HG02798 (cell line): ENCODE data around the gene LEMD2.

Experiments
- ATAC-seq: cut with Tn5 transposase; IDR thresholded peaks from one replicate; pipeline ENCODE4 v1.9.1; 2021; ENCODE audit warnings: mild to moderate bottlenecking; ENCODE audit not compliant: unreplicated experiment, poor library complexity

Gene LEMD2

DNA sequence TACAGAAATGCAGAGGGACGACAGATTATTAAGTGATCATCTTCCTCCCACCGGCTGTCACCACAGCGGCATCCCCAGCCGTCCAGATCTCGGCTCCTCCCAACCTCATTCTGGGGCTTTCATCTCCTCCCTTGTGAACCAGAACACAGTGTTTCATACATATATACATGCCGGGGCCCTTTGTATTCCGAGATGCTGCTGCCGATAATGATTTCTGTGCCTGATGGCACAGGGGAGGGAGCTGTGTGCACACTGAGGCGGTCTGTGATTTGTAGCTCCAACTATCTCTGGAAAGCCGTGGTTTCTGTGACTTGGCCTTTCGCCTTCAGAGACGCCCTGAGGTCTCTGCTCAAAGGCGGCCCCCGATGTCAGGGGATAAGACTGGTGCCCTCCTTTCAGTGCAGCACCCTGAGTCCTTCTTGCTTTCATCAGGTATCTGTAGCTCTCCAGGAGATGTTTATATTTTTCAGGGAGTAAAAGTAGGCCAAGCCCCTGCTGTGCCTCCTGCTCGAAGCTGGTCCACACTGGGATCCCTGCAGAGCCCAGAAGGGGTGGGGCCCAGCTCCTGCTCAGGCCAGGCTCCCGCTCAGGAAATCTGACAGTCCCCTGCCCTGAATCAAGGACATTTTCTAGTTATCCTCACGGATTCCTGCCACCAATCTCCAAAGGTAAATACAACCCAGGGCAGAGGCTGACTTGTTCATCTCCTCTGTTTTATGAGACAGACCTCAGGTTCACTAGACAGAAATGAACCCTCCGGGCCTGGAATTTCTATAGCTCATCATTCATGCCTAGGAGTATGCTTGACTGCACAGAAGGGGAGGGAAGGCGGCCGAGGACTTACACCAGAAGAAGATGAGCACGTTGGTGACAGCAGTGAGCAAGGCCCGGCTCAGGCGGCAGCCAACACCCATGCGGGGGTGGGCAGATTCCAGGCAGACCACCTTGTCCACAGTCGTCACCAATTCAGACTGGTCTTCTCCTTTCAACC lies 11.2 kb downstream of the LEMD2 start:
- no peak for ATAC-seq

DNA sequence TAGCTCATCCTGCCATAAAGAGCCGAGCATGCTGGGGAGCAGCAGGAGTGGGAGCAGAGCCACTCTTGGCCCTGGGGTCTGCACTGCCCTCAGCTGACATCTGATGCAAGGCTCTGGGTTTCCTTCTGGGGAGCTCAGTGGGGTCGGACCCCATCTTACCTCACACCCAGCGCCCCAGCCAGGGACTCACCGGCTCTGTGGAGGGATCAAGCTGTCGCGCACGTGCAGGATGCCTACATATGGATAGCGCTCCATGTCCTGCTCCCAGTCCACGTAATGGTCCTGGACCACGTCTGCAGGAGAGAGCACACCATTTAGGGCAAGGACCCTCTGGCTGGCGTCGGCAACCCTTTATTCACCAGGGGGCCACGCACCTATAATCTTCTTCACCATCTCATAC lies 12.2 kb downstream of the LEMD2 start:
- ATAC-seq, result no peak

DNA sequence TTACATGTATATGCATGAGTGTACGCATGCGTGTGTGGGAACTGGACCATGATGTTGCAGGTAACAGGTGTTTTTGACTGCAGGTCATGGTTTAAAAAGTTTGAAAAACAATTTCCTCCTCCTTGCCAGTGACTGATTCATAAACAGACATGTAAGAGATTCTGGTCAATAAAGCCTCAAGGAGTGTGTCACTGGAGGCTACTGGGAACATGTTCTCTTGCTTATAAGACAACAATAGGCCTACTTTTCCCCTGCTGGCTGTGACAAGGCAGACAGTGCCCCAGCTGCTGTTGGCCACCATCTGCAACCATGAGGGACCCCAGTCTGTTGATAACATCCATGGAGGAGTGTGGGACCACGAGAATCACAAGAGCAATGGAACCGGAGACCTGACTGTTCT lies 12.7 kb downstream of the LEMD2 start:
- ATAC-seq, result no peak

DNA sequence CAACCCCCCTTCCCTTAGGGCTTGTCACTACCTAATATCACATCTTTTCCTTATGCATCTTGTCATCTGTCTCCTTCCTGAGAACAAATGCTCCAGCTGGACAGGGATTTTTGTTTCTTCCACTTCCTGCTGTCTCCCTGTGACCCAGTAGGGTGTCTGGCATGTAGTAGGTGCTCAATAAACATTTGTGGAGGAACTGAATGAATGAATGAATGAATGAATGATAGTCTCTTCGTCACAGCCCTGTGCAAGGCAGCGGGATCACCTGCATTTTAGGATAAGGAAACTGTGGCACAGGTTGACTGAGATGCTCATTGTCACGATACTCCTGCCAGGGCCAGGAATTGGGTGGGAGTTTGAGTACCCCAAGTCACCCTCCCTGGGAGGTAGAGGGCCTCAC lies 14.2 kb downstream of the LEMD2 start:
- no peak for ATAC-seq

DNA sequence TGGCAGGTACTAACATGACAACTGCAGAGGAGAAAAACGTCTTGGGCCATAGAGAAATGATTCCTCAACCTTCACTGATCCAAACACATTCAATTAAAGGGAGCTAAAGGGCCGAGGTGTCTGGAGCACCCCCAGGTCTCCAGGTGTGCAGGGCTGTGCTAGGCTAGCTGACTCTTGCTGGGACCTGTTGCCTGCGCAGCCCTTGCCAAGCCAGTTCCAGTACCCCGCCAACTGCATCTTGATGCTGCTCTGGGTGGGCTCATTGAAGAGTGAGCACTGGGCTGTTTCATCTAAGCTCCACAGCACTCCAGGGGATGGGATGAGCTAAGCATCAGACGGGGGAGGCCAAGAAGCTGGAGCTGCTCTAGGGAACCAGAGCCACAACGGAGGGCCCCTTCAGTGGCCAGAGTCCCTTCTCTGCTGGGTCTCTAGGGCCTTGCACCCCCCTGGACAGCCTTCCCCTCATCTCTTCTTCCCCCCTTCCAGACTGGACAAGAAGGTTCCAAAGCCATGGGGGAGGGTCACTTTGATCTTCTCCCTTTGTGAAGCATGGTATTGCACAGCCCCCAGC lies 15.9 kb downstream of the LEMD2 start:
- ATAC-seq, result no peak

DNA sequence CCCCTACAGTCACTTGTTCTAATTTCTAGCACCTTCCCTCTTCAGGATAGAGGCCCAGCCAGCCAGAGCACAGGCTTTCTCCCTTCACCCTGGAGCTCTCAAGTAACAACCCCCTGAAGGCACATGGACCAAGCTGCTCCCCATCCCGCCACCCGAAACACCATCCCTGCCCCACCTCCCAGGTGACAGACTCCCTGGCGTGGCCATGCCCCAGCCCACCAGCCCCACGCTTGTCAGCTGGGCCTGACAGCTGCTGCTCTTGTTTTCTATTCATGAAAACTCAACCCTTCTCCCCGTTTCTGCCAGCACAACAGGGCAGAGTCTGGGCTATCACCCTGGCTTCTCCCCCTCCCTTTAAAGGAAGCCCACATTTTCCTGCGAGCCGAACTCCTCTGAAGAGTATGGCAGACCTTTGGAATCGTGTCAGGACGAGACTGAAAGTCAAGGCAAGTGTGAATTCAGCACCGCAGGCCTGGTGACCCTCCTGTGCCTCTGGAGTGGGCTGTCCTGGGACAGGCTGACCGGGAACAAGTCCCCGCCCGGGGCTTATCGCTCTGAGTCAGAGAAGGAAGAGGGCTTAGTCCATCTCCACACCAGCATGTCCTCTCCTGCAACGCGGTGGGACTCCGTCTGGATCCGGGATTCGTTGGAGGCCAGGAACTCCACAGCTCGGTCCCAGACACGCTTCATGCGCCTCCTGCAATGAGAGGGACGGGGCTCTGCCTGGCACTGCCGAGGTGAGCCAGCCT lies 16.7 kb downstream of the LEMD2 start:
- no peak for ATAC-seq

DNA sequence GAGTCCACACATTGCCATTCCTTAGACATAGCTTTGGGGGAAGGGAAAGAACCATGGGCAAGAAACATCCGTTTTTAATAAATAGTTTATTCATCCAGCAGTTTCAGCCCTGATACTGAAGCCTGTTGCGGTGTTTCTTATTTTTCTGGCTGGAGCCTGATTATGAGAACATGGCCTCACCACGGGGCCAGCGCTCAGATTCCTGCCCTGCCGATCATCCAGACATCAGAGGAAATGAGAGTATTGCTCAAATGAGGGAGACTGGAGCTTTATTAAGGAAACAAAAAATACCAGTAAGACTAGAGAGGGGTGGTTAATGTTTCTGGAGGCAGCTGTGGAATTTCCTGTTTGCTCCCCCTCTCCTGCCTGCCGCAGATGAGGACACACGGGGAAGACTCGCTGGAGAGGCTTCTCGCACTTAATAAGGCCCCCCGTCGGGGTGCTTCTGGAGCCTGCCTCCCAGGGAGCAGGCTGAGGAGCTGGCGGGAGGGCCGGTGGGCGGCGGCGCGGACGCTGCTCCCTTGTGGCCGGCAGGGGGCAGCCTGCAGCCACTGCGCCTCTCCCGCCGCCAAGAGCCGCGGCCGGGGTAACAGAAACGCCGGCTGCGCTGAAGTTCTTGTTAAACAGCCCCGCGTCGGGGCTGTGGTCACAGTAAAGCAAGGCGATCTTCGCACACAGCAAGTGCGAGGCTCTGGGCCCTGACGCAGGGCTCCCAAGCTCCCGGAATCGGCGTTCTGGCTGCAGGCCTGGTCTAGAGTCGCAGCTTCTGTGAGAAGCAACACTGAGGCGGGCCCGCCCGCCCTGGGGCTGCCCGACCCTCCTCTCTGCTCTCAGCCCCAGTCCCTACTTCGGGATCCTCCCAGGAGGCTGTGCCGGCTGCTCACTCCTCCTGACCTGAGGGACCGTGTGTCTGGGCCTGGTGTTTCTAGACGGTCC lies 17.5 kb downstream of the LEMD2 start:
- ATAC-seq, result no peak

DNA sequence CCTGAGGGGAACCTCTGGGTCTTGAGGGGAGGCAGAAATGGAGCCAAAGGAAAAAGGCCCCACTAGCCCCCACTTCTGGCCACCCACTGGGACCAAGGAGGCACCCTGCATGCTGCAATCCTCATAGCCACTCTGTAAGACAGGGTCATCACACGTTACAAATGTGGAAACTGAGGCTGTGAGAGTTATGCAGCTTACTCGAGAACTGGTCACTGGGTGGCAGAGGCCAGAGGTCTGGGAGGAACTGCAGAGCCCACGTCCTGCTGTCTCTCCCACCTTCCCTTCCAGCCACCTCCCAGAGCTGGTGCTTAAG lies 18.1 kb downstream of the LEMD2 start:
- ATAC-seq, result no peak

DNA sequence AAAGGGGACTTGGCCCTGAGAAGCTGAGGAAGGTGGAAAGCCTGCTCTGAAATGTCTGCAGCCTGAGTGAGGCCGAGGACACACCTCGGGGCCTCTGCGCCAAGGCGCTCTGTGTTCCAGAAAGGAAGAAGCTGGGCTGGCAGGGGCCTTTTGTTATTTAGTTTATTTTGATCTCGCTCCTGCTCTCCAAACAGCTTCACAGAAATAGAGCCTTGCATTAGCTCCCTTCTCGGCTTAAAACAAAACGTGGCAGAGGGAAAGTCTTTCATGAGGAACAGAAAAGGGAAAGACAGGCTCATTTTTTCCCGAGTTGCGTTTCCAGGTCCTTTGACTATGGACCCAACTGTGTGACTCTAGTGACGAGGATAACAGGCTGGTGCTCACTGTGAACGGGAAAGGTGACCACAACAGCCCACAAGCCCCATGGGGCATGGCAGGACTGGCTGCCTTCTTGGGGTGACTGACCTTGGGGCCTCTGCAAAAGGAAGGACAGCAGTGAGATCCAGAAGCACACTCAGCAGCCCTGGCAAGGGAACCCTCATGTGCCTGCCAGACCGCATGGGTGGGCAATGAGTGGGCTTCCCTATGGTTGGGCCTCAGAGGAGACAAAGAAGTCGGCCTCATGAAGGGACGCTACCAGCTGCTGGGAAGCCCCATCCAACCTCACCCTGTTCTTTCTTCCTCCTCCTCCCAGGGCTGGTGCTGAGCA lies 18.7 kb downstream of the LEMD2 start:
- ATAC-seq, result no peak

DNA sequence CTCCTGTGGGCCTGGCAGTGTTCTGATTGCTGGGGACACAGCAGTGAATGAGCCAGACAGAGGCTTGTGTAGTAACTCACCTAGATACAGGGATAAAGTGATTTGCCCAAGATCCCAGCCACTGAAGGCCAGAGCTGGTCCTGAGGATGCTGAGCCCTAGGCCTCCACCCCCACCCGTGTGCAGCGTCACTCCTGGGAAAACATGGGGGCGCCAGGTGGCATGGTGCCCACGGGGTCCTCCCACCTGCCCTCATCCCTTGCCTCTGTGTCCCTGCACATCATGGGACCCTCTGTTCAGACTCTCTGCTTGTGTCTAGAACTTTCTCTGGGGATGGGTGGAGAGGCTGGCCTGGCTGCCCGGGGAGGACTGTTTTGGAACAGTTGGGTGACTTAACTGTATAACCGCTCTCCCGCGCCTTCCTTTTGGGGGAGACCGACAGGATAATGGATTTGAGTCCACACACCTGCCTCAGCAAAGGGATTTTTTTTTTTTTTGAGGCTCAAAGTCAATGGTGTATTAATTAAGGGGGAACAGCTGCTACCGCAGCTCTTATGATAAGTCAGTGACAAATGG lies 19.6 kb downstream of the LEMD2 start:
- ATAC-seq, result no peak

DNA sequence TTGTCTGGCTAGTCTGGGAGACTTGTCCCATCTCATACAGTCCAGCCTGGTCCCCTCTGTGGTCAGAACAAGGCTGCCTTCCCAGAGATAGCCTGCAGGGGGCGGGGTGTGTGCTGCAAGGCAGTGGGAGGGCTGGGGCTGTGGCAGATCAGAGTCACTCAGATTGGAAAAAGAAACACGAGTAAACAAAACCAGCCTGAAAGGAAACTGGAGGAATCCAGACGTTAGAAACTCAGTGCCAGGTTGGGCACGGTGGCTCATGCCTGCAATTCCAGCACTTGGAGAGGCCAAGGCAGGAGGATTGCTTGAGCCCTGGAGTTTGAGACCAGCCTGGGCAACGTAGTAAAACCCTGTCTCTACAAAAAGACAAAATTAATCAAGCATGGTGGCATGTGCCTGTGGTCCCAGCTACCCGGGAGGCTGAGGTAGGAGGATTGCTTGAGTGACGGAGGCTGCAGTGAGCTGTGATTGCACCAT lies 20.2 kb downstream of the LEMD2 start:
- peak; percentile 54 for ATAC-seq

DNA sequence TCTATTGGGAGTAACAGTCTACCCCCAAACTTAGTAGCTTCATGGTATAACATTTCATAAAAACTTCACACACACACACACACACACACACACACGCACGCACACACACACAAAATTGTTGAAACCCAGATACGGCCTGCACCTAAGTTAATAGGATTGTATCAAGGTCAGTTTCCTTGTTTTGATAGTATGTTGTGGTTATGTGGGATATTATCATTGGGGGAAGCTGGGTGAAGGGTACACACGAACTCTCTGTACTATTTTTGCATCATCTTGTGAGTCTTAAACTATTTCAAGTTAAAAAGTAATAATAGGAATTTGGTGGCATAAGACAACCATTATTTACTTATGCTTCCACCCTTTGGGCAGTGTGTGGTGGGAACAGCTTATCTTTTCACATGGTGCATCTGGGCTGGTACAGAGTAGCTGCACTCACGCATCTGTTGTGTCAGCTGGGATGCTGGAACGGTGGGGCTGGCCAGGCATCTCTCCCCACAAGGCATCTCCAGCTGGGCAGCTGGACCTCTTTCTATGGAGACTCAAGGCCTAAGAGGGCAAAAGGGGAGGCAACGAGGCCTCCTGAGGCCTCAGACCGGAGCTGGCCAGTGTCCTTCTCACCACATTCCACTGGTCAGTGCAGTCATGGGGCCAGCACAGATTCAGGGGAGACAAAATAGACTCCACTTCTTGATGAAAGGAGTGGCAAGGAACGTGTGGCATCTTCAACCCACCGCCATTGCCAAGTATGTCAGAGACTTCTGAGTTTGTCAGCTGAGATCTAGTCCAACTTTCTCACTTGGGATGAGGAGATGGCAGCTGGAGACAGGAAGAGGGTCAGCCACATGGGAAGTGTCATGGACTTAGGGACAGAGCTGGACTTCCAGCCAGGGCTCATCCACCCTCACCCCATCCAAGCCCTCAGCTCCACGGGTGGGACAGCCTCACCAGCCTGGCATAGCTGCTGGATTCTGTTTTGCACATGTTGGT lies 21.7 kb downstream of the LEMD2 start:
- no peak for ATAC-seq

DNA sequence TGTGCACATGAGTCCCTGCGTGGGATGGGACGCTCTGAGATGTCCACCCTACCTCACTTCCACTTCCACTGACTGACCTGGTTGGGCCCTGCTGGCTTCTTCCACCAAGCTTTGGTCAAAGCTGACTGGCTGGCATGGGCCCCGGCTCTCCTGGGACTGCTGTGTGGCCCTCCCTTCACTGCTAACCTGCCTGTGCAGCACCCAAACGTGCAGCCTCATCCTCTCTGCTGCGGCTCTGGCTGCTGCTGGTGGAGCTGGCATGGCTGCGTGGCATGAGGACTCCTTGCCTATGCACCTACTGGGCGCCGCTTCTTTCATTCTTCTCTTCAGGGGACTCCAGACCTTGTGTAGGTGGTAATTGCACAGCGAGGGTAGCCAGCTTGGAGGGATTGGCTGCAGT lies 23.6 kb downstream of the LEMD2 start:
- no peak for ATAC-seq

DNA sequence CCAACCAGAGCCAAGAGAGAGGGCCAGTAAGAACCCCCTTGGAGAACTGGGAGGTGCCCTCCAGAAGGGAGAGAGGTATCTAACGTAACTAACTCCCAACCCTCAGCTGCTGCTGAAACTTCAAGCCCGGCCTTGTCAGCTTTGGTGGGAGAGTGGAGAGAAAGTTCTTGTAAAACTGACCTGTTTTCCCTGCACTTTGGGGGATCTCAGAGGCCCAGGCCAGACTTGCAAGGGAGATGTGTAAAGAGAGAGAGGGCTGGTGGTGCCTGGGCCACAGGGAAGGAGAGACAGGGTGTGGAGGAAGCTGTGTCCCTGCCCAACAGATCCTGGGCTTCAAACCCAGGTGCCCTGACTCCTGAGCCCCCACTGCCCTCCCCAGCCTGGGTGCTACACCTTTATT lies 24.9 kb downstream of the LEMD2 start:
- no peak for ATAC-seq

DNA sequence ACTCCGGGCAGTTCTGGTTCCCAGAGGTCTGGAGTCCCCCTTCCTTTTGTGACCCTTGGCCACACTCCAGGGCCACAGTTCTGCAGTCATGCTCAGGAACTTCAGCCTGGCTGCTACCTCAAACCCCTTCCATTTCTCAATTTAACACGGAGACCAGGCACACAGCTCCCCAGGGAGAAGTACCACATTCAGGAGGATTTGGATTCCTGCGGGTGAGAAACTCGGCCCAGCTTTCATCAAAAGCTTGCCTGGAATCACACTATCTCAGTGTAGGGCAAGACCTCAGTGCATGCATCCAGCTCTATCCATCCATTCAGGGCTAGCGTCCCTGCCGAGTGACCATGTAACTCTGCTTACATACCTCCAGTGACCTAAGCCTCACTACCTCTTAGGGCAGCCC lies 25.4 kb downstream of the LEMD2 start:
- no peak for ATAC-seq

DNA sequence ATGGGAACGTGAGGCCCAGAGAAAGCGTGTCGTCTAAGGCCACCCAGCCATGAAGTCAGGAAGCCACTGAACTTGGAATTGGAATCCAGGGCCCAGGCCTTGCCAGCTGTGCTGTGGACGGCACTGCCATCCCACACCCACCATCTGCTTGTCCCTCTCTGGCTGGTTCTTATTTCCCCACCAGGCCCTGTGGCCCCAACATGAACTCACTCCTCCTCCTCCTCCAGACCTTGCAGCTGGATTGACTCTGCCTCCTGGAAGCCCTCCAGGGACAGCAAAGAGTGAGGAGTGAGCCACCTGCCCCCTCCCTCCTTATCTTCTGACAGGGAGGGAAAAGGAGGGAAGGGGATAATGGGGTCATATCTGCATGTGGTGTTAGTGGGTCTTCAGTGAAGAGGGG lies 26.2 kb downstream of the LEMD2 start:
- no peak for ATAC-seq

DNA sequence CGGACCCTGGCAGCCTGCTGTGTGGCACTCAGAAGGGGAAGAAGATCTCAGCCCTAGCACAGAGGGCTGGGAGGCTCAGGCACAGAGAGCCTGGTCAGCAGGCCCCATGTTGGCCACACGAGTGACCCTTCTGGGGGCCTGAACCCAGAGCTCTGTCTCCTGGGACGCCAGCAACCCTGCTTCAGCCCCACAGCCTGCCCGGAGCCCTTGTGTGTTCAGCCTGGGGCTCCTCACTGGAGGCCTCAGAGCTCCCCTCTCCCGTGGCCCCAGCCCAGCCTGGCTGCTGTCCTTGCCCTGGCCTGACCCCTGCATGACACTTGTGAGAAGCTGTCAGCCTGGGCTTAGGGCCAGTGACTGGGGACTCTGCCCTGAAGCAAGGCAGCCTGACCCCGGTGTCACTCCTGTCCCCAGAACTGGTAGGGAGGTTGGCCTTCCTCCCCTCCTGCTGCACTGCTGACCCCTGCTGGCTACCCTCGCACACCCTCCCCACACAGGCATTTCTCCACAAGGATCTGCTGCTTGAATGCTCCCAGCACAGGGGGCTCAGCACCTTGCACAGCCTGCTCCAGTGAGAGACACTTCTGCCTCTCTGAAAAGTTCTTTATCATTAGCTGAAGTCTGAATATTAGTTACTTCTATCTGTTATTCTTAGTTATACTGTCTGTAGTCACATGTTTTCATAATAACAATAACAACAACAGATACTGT lies 26.9 kb downstream of the LEMD2 start:
- no peak for ATAC-seq

DNA sequence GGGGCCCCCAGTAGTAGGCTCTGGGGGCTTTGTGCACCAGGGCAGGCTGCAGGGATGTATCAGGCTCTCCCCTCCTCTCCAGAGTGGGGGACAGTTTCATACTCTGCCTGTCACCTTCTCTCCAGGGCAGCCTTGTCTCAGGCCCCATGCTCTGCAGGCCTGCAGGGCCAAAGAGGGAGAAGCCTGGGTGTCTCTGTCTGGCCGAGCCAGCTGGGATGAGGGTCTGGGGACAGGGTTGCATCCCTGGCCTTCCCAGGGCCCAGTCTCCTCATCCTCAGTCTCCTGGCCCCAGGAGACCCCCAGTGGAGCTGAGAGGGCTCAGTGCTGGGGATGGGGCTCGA lies 27.4 kb downstream of the LEMD2 start:
- ATAC-seq, result no peak
